COLO668 (cell line): ENCODE measurements around the gene LOXL1.

Source experiments
- DNase-seq: peaks from one replicate; lab custom pipeline; 2025; ENCODE audit not compliant: unreplicated experiment; lab: John Stamatoyannopoulos, UW

The LOXL1 gene

DNA sequence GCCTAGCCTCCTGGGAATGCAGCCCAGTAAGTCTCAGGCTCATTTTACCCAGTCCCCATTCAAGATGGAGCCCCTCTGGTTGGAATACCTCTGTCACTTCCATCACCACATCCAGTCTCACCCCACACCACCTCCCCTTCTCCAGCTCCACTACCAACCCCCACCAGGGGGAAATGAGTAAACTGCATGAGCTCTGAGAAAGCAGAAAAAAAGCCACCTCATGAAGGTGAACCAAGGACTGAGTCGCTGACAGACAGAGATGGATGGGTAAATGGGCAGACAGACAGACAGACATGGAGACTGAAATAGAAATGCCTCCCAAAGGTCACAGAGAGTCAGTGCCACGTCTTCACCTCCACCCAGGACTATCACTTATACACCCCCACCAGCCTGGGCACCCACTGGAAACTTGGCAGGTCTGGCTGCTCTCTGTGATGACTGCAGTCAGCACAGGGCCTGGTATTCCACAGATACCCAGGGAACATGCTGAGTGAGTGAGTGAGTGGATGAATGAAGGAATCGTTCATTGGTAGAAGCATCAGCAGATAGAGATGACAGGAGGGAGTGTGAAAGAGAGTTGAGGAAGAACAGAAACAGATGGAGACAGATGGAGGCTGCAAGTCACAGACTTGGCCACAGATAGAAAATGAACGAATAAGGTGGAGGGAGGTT lies 4.9 kb upstream of the LOXL1 start:
- DNase-seq = no peak

DNA sequence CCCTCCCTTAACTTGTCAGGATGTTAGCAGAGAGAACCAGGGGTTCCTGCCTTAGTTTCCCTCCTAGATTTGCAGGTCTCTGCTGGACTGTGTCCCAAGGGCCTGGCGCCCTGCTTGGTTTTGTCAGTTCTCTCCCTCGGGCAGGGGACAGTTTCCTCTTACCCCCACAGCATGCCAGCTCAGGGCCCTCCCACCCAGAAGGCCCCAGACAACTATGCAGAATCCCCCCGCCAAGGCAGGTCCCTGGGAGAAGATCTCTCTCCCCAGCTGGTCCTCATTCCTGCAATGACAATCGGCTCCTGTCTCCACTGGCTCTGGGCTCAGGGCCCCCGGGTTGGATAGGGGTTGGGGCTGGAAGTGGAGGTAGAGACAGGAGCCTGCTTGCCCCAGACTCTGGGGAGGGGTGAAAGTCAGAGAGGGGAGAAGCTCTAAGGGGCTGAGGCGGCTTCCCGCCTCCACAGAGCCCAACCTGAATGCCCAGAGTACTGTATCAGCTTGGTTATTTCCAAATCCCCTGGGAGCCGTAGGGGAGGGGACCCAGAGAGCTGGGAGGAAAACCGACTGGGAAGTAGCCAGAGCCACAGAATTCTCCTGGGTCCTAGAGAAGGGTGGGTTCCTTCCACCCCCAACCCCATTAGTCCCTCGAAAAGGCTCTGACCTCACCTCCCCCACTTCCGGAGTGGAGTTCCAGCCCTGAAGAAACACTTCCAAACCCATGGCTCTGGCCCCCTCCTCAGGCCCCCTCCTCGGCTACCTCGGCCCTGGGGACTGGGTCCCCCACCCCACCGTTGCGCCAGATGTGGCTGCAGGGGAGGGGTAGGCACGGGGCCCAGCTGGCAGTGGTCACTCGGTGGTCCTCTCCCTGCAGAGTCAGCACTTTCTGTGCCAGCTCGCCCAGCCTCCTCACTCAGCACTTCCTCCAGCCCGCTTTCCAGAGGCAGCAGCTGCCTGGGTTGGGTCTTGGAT lies 3.8 kb upstream of the LOXL1 start:
- no peak for DNase-seq

GRCh38 chr15:73923156-73923487 lies 3.1 kb upstream of the LOXL1 start:
- no peak for DNase-seq

- DNase-seq = no peak
These were observed 2.6 kb upstream of the LOXL1 start for GRCh38 chr15:73923488-73924164.

GRCh38 chr15:73924171-73924921 lies 1.9 kb upstream of the LOXL1 start:
- DNase-seq = no peak

GRCh38 chr15:73925848-73926218 lies 429 bp upstream of the LOXL1 start:
- DNase-seq = no peak

DNA sequence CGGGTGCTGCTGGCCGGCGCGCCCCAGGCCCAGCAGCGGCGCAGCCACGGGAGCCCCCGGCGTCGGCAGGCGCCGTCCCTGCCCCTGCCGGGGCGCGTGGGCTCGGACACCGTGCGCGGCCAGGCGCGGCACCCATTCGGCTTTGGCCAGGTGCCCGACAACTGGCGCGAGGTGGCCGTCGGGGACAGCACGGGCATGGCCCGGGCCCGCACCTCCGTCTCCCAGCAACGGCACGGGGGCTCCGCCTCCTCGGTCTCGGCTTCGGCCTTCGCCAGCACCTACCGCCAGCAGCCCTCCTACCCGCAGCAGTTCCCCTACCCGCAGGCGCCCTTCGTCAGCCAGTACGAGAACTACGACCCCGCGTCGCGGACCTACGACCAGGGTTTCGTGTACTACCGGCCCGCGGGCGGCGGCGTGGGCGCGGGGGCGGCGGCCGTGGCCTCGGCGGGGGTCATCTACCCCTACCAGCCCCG lies 777 bp downstream of the LOXL1 start:
- DNase-seq = peak; percentile 61

DNA sequence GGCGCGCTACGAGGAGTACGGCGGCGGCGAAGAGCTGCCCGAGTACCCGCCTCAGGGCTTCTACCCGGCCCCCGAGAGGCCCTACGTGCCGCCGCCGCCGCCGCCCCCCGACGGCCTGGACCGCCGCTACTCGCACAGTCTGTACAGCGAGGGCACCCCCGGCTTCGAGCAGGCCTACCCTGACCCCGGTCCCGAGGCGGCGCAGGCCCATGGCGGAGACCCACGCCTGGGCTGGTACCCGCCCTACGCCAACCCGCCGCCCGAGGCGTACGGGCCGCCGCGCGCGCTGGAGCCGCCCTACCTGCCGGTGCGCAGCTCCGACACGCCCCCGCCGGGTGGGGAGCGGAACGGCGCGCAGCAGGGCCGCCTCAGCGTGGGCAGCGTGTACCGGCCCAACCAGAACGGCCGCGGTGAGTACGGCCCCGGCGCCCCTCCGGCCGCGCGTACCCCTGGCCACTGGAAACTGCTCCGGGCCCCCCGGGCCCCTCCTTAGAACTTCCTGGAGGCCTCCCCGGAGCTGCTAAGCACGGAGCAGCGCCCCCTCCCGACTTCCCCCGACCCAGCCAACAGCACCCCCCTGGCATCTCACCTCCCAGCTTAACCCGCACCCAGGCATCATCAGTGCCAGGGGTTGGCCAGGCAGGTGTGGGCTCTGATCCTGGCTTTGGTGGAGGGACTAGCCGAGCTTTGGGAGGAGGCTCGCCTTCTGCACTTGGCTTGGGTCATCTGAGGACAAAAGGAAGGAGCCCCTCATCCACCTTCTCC lies 1.4 kb downstream of the LOXL1 start:
- peak; percentile 67 for DNase-seq

- DNase-seq = no peak
These were observed 1.9 kb downstream of the LOXL1 start for GRCh38 chr15:73928241-73928579.

DNA sequence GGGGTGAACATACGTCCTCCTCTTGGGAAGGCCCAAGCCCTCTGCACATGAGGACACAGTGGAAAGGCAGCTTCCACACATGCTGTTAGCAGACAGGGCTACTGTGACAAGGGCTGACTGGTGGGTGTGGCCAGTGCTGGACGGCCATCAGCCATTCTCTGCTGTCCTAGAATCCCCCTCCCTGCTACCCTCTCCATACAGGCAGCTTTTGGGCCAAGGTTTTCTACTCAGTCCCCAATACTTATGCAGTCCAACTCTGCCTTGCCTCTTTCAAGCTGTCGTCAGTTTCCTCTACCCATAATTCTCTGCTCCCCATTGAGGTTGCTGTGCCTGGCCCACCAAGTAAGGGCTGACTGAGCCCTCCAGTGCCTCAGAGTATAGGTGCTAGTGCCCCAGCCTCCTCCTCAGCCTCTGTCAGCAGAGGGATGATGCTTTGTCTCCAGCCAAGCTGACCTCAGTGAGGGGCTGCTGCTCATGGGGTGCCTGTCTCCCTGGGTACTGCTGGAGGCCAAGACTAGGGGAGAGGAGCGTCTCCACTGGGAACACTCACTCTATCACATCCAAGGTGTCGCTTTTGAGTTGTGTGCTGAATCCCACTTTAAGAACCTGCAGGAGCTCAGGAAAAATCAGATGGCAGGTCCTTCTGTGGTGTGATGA lies 2.8 kb downstream of the LOXL1 start:
- no peak for DNase-seq

DNA sequence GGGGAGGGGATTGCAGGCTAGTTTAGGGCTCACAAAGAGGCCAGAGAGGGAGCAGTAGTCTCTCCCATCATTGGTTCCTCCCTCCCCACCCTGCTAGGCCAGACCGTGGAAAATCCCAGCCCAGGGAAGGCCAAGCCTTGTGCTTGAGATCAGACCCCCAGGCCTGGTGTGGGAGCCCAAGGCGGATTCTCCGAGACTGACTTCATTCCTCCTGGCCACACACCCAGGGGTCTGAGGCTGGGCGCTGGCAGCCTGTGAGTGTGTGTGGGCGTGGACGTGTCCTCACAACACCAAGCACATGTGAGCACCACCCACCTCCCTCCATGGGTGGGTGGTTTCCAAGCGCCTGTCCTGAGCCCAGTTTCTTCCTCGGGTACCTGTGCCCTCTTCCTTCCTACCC lies 4.1 kb downstream of the LOXL1 start:
- no peak for DNase-seq

- DNase-seq = no peak
These were observed 4.6 kb downstream of the LOXL1 start for GRCh38 chr15:73930790-73931281.

GRCh38 chr15:73931441-73931840 lies 5.2 kb downstream of the LOXL1 start:
- no peak for DNase-seq

DNA sequence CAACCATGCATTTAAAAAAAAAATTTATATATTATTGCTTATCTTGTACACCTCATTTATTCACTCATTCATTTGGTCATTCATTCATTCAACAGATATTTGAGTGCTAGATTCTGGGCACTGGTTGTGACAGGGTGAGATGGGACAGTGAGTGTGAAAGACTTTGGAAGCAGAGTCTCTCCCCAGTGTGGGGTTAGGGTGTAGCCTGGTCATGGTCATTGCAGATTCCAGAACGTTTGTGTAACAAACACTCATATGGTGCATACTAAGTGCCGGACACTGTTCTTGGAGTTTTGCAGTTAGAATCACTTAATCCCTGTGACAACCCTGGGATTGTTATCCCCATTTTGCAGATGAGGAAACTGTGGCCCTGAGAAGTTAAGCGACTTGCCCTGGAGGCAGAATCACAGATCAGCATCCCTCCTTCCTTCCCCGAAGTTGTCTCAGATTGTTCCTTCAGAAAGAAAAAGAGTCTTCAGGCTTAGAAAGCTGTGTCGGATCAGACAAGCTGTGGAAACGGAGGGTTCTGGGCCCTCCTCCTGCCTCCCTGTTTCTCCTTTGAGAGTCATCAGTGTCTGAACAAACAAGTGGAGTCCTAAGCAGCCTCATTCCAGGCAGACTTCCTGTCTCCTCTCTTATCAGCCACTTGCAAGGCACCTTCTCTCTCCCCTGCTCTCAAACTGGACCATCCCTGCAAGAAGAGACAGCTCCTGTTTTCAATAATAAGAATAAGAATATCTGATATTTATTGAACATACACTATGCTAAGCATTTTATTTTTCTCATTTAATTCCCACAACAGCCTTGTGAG lies 6.3 kb downstream of the LOXL1 start:
- no peak for DNase-seq

- DNase-seq = no peak
These were observed 8.0 kb downstream of the LOXL1 start for GRCh38 chr15:73934281-73934680.

GRCh38 chr15:73935547-73935946 lies 9.3 kb downstream of the LOXL1 start:
- DNase-seq = no peak

DNA sequence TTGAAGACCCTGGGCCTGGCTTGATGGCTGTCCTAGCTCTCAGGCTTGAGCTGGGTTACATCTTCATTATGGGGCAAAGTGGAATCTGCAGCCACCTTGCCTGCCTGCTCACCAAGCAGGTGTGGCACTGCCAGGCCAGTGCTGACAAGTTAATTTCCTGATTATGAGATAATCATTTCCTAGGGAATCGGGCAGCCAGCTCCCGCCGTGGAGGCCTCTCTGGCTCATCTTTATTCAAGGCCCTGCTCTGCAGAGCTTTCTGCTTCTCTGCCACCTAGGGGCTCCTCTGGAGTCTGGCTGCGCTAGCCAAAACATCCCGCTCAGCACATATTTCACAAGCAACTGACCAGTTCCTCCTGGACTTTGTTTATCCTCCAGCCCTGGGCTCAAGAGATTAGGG lies 9.9 kb downstream of the LOXL1 start:
- DNase-seq = no peak

GRCh38 chr15:73936588-73937290 lies 10.5 kb downstream of the LOXL1 start:
- DNase-seq = no peak
